SHP77 (cell line): ENCODE data around the gene ACACA.

Source experiments
- DNase-seq, 2 experiments: peaks; one replicate each; lab custom pipeline; 2025; lab: John Stamatoyannopoulos, UW

Gene ACACA

GRCh38 chr17:37037590-37038155, 369.0 kb downstream of the ACACA start:
- no peak for DNase-seq
